ENCODE results near the gene LYZL1. TPM values are rescaled to one million over a fixed set of nuclear protein-coding genes. Genes with fewer than 3 reads are reported as not detected.

Gene LYZL1
- total RNA-seq, 1 experiment from 2014 or later: not detected

DNA sequence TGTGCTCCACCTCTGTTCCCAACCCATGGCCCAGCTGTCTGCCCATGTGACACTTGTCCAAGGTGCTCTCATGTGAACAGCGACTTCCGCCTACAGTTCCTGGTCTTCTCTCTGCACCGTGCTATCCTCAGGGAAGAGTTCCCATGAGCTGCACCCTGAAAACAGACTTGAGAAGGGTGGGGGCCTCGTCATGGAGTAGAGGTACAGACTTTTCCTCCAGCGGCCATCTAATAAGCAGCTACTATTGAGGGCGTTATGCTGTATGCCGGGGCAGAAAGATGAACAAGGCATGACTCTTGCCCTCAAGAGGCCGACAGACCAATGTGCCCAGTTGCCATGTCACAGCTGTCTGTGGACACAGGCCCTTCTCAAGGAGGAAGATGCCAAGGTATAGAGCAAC lies 25.4 kb upstream of the LYZL1 start:
- no peak overlapping the region for H2BK5ac ChIP-seq (ENCODE audit: insufficient read length, low read length)
- no peak overlapping the region for H3K4ac ChIP-seq (ENCODE audit: low read depth, low read length)
- H3K23me2 ChIP-seq (ENCODE audit: insufficient read length, low read depth, low read length, poor library complexity, severe bottlenecking): no peaks in the 10 kb centered on the region
- no peak overlapping the region for H3K27ac ChIP-seq (ENCODE audit: insufficient read length, low read depth, low read length)
- H2BK15ac ChIP-seq (ENCODE audit: low read depth, low read length): no peak overlapping the region
- no peaks in the 10 kb centered on the region for H4K20me1 ChIP-seq (ENCODE audit: control insufficient read depth, insufficient read depth, insufficient read length)
- Mint-ChIP-seq H3K4me3 (no peak overlapping the region), H3K9me3 (no peaks in the 10 kb centered on the region; a peak in 1 of 5 replicates), H3K36me3 (ENCODE audit: insufficient read depth in 1 of 3, low read depth in 3 of 3) (no peaks in the 10 kb centered on the region), H3K27me3 (ENCODE audit: low read depth) (peaks cover 2% of the 10 kb centered on the region; the same call in 1 of the 2 replicates), H3K27ac (no peak overlapping the region), H3K4me1 (peaks cover 7 to 13% of the 10 kb centered on the region in 2 experiments)
- H2AFZ ChIP-seq (ENCODE audit: low read length): no peak overlapping the region
- H3K18ac ChIP-seq (ENCODE audit: insufficient read length, low read depth, low read length): no peak overlapping the region
- no CpG with 5 or more reads among the region's 8 CpGs for WGBS (ENCODE audit: extremely low coverage, insufficient read length, low lambda C conversion rate)
- DNase-seq: no peak
- TF ChIP-seq, protein P1, sequence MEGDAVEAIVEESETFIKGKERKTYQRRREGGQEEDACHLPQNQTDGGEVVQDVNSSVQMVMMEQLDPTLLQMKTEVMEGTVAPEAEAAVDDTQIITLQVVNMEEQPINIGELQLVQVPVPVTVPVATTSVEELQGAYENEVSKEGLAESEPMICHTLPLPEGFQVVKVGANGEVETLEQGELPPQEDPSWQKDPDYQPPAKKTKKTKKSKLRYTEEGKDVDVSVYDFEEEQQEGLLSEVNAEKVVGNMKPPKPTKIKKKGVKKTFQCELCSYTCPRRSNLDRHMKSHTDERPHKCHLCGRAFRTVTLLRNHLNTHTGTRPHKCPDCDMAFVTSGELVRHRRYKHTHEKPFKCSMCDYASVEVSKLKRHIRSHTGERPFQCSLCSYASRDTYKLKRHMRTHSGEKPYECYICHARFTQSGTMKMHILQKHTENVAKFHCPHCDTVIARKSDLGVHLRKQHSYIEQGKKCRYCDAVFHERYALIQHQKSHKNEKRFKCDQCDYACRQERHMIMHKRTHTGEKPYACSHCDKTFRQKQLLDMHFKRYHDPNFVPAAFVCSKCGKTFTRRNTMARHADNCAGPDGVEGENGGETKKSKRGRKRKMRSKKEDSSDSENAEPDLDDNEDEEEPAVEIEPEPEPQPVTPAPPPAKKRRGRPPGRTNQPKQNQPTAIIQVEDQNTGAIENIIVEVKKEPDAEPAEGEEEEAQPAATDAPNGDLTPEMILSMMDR (conservative IDR thresholded peaks at IDR 0.05): no peak
- peak overlapping the region; percentile 26 for H2BK20ac ChIP-seq (ENCODE audit: low read depth, low read length, poor library complexity, severe bottlenecking)
- no peak overlapping the region for H3T11ph ChIP-seq (ENCODE audit: low read length)
- no peaks in the 10 kb centered on the region for H3K27me3 ChIP-seq (ENCODE audit: insufficient read depth, low read length)
- no peak overlapping the region for H2BK120ac ChIP-seq (ENCODE audit: low read depth, low read length, poor library complexity, severe bottlenecking)
- no peak overlapping the region for H3K23ac ChIP-seq (ENCODE audit: insufficient read length, low read depth, low read length)
- H3K9me3 ChIP-seq (ENCODE audit: control insufficient read depth, low read depth, low read length): no peaks in the 10 kb centered on the region
- no peak overlapping the region for H3K14ac ChIP-seq (ENCODE audit: insufficient read depth, low read length)
- H3K56ac ChIP-seq (ENCODE audit: insufficient read length, low read depth, low read length): no peak overlapping the region
- H3K9ac ChIP-seq (ENCODE audit: extremely low read depth, insufficient read length, low read length): no peak overlapping the region
- no peaks in the 10 kb centered on the region for H3K4me1 ChIP-seq (ENCODE audit: insufficient read depth, low read length)
- no peaks in the 10 kb centered on the region for H3K79me1 ChIP-seq (ENCODE audit: insufficient read depth, low read depth, low read length, poor library complexity, severe bottlenecking)
- no peaks in the 10 kb centered on the region for H3K79me2 ChIP-seq (ENCODE audit: insufficient read depth, low read length)
- no peak overlapping the region for H4K8ac ChIP-seq (replicated peaks; ENCODE audit: insufficient read length, low read depth, low read length)
- no peak overlapping the region for H4K91ac ChIP-seq (ENCODE audit: insufficient read length, low read depth, low read length)
- no peak overlapping the region for H2AK5ac ChIP-seq (ENCODE audit: insufficient read length, low read length)
- no peak overlapping the region for H4K5ac ChIP-seq (ENCODE audit: insufficient read length, low read depth, low read length)
- H3K4me2 ChIP-seq (ENCODE audit: insufficient read depth, insufficient read length, low read length): no peak overlapping the region
- H2BK12ac ChIP-seq (ENCODE audit: insufficient read length, low read depth, low read length): no peak overlapping the region

Data from H9 (cell line).